ENCODE measurements around the gene PPM1L. TPM values are rescaled to one million over a fixed set of nuclear protein-coding genes. Genes with fewer than 3 reads are reported as not detected.

Gene PPM1L
- total RNA-seq, 4 donors from 2014 or later = 3.2 to 27.9 (median 16.4) TPM

- no peak for DNase-seq
- Histone ChIP-seq H3K36me3 (no peaks in the 10 kb centered on the region), H3K4me1 (no peaks in the 10 kb centered on the region), H3K9me3 (no peaks in the 10 kb centered on the region), H3K27ac (no peak overlapping the region), H3K27me3 (no peaks in the 10 kb centered on the region), H3K4me3 (no peak overlapping the region)
- TF ChIP-seq POLR2A (IDR thresholded peaks at IDR 0.05) (no peak), CTCF (IDR thresholded peaks at IDR 0.05) (no peak)
- intact Hi-C loops (cut with DNase I; ENCODE audit: low total_unique reads) = no loop called here
Measured at GRCh38 chr3:161067335-161067734, 311.3 kb downstream of the PPM1L start.

- no peaks in the 10 kb centered on the region for H3K27me3 ChIP-seq
- H3K4me3 ChIP-seq = no peak overlapping the region
- intact Hi-C loops (cut with DNase I; ENCODE audit: low total_unique reads) = no loop called here
- no peaks in the 10 kb centered on the region for H3K9me3 ChIP-seq
- TF ChIP-seq CTCF (IDR thresholded peaks at IDR 0.05) = no peak
- TF ChIP-seq POLR2A (IDR thresholded peaks at IDR 0.05) = no peak
- no peaks in the 10 kb centered on the region for H3K4me1 ChIP-seq
- H3K27ac ChIP-seq = no peak overlapping the region
- no peak for DNase-seq
- no peaks in the 10 kb centered on the region for H3K36me3 ChIP-seq
Measured at GRCh38 chr3:161069511-161070251, 313.6 kb downstream of the PPM1L start.

- TF ChIP-seq POLR2A (IDR thresholded peaks at IDR 0.05) (no peak), CTCF (IDR thresholded peaks at IDR 0.05) (no peak)
- no peaks in the 10 kb centered on the region for H3K27me3 ChIP-seq
- H3K27ac ChIP-seq = no peak overlapping the region
- intact Hi-C loops (cut with DNase I; ENCODE audit: low total_unique reads) = no loop called here
- no peaks in the 10 kb centered on the region for H3K9me3 ChIP-seq
- H3K36me3 ChIP-seq = no peaks in the 10 kb centered on the region
- DNase-seq = no peak
- no peak overlapping the region for H3K4me3 ChIP-seq
- no peaks in the 10 kb centered on the region for H3K4me1 ChIP-seq
Measured at GRCh38 chr3:161070252-161070930, 314.4 kb downstream of the PPM1L start.

- H3K4me1 ChIP-seq = no peaks in the 10 kb centered on the region
- DNase-seq = no peak
- H3K36me3 ChIP-seq = no peaks in the 10 kb centered on the region
- intact Hi-C loops (cut with DNase I; ENCODE audit: low total_unique reads) = no loop called here
- H3K9me3 ChIP-seq = no peaks in the 10 kb centered on the region
- H3K27me3 ChIP-seq = no peaks in the 10 kb centered on the region
- H3K27ac ChIP-seq = no peak overlapping the region
- TF ChIP-seq CTCF (IDR thresholded peaks at IDR 0.05) (no peak), POLR2A (IDR thresholded peaks at IDR 0.05) (no peak)
- H3K4me3 ChIP-seq = no peak overlapping the region
Measured at GRCh38 chr3:161070980-161071663, 315.1 kb downstream of the PPM1L start.

GRCh38 chr3:161072211-161072621 is 316.2 kb downstream of the PPM1L start:
- H3K27ac ChIP-seq = no peak overlapping the region
- H3K4me3 ChIP-seq = no peak overlapping the region
- no peaks in the 10 kb centered on the region for H3K4me1 ChIP-seq
- intact Hi-C loops (cut with DNase I; ENCODE audit: low total_unique reads) = no loop called here
- no peaks in the 10 kb centered on the region for H3K27me3 ChIP-seq
- TF ChIP-seq POLR2A (IDR thresholded peaks at IDR 0.05) (no peak), CTCF (IDR thresholded peaks at IDR 0.05) (no peak)
- no peak for DNase-seq
- H3K36me3 ChIP-seq = no peaks in the 10 kb centered on the region
- no peaks in the 10 kb centered on the region for H3K9me3 ChIP-seq
